H9 (cell line): Measurements from ENCODE around the gene TAF3. TPM values are rescaled to one million over a fixed set of nuclear protein-coding genes. Genes with fewer than 3 reads are reported as not detected.

Experiments
- DNase-seq: peaks from one replicate; pipeline ENCODE4 v3.0.0-alpha.2; 2017
- H2AFZ ChIP-seq: one replicate; pipeline ENCODE4 v1.6.1; 2013; ENCODE audit warnings: mild to moderate bottlenecking, low read length, control low read depth, moderate library complexity
- H2AK5ac ChIP-seq: 2 replicates; pipeline ENCODE4 v1.6.1; 2013; ENCODE audit warnings: low read length, control low read depth, mixed read lengths; ENCODE audit not compliant: insufficient read length
- H2BK120ac ChIP-seq: one replicate; pipeline ENCODE4 v1.6.1; 2013; ENCODE audit warnings: low read depth, mild to moderate bottlenecking, low read length, control low read depth, inconsistent platforms; ENCODE audit not compliant: poor library complexity, severe bottlenecking
- H2BK12ac ChIP-seq: 2 replicates; pipeline ENCODE4 v1.6.1; 2013; ENCODE audit warnings: low read length, control low read depth, mixed read lengths, low read depth; ENCODE audit not compliant: insufficient read length
- H2BK15ac ChIP-seq: 2 replicates; pipeline ENCODE4 v1.6.1; 2013; ENCODE audit warnings: low read depth, low read length, control low read depth
- H2BK20ac ChIP-seq: one replicate; pipeline ENCODE4 v1.6.1; 2013; ENCODE audit warnings: low read depth, mild to moderate bottlenecking, low read length, control low read depth, inconsistent platforms; ENCODE audit not compliant: poor library complexity, severe bottlenecking
- H2BK5ac ChIP-seq: 2 replicates; pipeline ENCODE4 v1.6.1; 2013; ENCODE audit warnings: low read length, control low read depth, mixed read lengths; ENCODE audit not compliant: insufficient read length
- H3K14ac ChIP-seq: 2 replicates; pipeline ENCODE4 v1.6.1; 2013; ENCODE audit warnings: low read length, control low read depth; ENCODE audit not compliant: insufficient read depth
- H3K18ac ChIP-seq: 2 replicates; pipeline ENCODE4 v1.6.1; 2013; ENCODE audit warnings: low read depth, mild to moderate bottlenecking, mixed read lengths, low read length, control low read depth; ENCODE audit not compliant: insufficient read length
- H3K23ac ChIP-seq: 2 replicates; pipeline ENCODE4 v1.6.1; 2013; ENCODE audit warnings: low read length, control low read depth, mixed read lengths, low read depth; ENCODE audit not compliant: insufficient read length
- H3K23me2 ChIP-seq: 2 replicates; pipeline ENCODE4 v1.6.1; 2013; ENCODE audit warnings: low read depth, mild to moderate bottlenecking, mixed read lengths, low read length, control low read depth; ENCODE audit not compliant: insufficient read length, poor library complexity, severe bottlenecking
- H3K27ac ChIP-seq: 2 replicates; pipeline ENCODE4 v1.5.1; 2013; ENCODE audit warnings: low read length, control low read depth, mixed read lengths, low read depth; ENCODE audit not compliant: insufficient read length
- H3K27me3 ChIP-seq: 2 replicates; pipeline ENCODE4 v1.6.1; 2013; ENCODE audit warnings: low read length, control low read depth, inconsistent platforms; ENCODE audit not compliant: insufficient read depth
- H3K4ac ChIP-seq: 2 replicates; pipeline ENCODE4 v1.6.1; 2013; ENCODE audit warnings: low read depth, mild to moderate bottlenecking, control low read depth, inconsistent platforms, low read length, moderate library complexity
- H3K4me1 ChIP-seq: 2 replicates; pipeline ENCODE4 v1.6.1; 2013; ENCODE audit warnings: low read length, control low read depth, inconsistent platforms; ENCODE audit not compliant: insufficient read depth
- H3K4me2 ChIP-seq: 2 replicates; pipeline ENCODE4 v1.6.1; 2013; ENCODE audit warnings: low read length, control low read depth, mixed read lengths; ENCODE audit not compliant: insufficient read length, insufficient read depth
- H3K56ac ChIP-seq: 2 replicates; pipeline ENCODE4 v1.6.1; 2013; ENCODE audit warnings: low read depth, mild to moderate bottlenecking, mixed read lengths, low read length, control low read depth; ENCODE audit not compliant: insufficient read length
- H3K79me1 ChIP-seq: 2 replicates; pipeline ENCODE4 v1.6.1; 2013; ENCODE audit warnings: low read depth, mild to moderate bottlenecking, moderate library complexity, low read length, control low read depth, inconsistent platforms; ENCODE audit not compliant: insufficient read depth, poor library complexity, severe bottlenecking
- H3K79me2 ChIP-seq: 2 replicates; pipeline ENCODE4 v1.6.1; 2013; ENCODE audit warnings: low read length, control low read depth, inconsistent platforms; ENCODE audit not compliant: insufficient read depth
- H3K9ac ChIP-seq: 2 replicates; pipeline ENCODE4 v1.6.1; 2013; ENCODE audit warnings: low read length, control low read depth, mixed read lengths; ENCODE audit not compliant: insufficient read length; ENCODE audit errors: extremely low read depth
- H3K9me3 ChIP-seq: one replicate; pipeline ENCODE4 v1.6.1; 2013; ENCODE audit warnings: low read depth, low read length, inconsistent platforms; ENCODE audit not compliant: control insufficient read depth
- H3T11ph ChIP-seq: one replicate; pipeline ENCODE4 v1.6.1; 2013; ENCODE audit warnings: mild to moderate bottlenecking, low read length, control low read depth, inconsistent platforms
- H4K20me1 ChIP-seq: one replicate; pipeline ENCODE4 v1.6.1; 2013; ENCODE audit not compliant: control insufficient read depth, insufficient read length, insufficient read depth
- H4K5ac ChIP-seq: 2 replicates; pipeline ENCODE4 v1.6.1; 2013; ENCODE audit warnings: low read depth, mild to moderate bottlenecking, mixed read lengths, low read length, control low read depth; ENCODE audit not compliant: insufficient read length
- H4K8ac ChIP-seq: replicated peaks from 2 replicates; pipeline ENCODE4 v1.6.1; 2013; ENCODE audit warnings: low read length, control low read depth, mixed read lengths, low read depth; ENCODE audit not compliant: insufficient read length
- H4K91ac ChIP-seq: 2 replicates; pipeline ENCODE4 v1.6.1; 2013; ENCODE audit warnings: low read depth, mild to moderate bottlenecking, moderate library complexity, mixed read lengths, low read length, control low read depth; ENCODE audit not compliant: insufficient read length
- H3K27ac Mint-ChIP-seq, 3 experiments: 2 replicates in 2 of 3; 3 replicates in 1 of 3; pipeline ENCODE4 v1.8.0; 2020 to 2021; ENCODE audit warnings: mixed read lengths in 3 of 3, mild to moderate bottlenecking in 1 of 3, moderate library complexity in 1 of 3
- H3K27me3 Mint-ChIP-seq: 2 replicates; pipeline ENCODE4 v1.8.0; 2021; ENCODE audit warnings: low read depth, mild to moderate bottlenecking, moderate library complexity, mixed read lengths
- H3K36me3 Mint-ChIP-seq, 3 experiments: 2 replicates in 2 of 3; 3 replicates in 1 of 3; pipeline ENCODE4 v1.8.0; 2020 to 2021; ENCODE audit warnings: low read depth in 3 of 3, mixed read lengths in 3 of 3; ENCODE audit not compliant: insufficient read depth in 1 of 3
- H3K4me1 Mint-ChIP-seq, 2 experiments: 2 replicates each; pipeline ENCODE4 v1.8.0; 2020; ENCODE audit warnings: mixed read lengths in 2 of 2
- H3K4me3 Mint-ChIP-seq, 2 experiments: 2 replicates in 1 of 2; 3 replicates in 1 of 2; pipeline ENCODE4 v1.8.0; 2020 to 2021; ENCODE audit warnings: mild to moderate bottlenecking in 2 of 2, mixed read lengths in 2 of 2, moderate library complexity in 1 of 2
- H3K9me3 Mint-ChIP-seq, 2 experiments: 2 replicates in 1 of 2; 3 replicates in 1 of 2; pipeline ENCODE4 v1.8.0; 2020; ENCODE audit warnings: mild to moderate bottlenecking in 2 of 2, mixed read lengths in 2 of 2, moderate library complexity in 1 of 2
- WGBS: extraction: QIAGEN DNeasy Blood & Tissue Kit; methylation state at CpG from one replicate; pipeline ENCODE4 v1.1.7; 2013; ENCODE audit warnings: missing lambda C conversion rate, low lambda C conversion rate, mixed read lengths; ENCODE audit not compliant: insufficient read length; ENCODE audit errors: extremely low coverage; 5-methylcytosine and 5-hydroxymethylcytosine counted together
- total RNA-seq: library from RNA; stranded (reverse); gene quantifications from 2 replicates; pipeline ENCODE4 v1.2.1, GENCODE V29; 2021
- TF ChIP-seq, protein P1 (sequence below): fragments of 200-600 bp; sonication (generic); conservative IDR thresholded peaks from 3 replicates; pipeline ENCODE4 v1.8.0; 2021; ENCODE audit warnings: antibody characterized with exemption, mild to moderate bottlenecking

The TAF3 gene
- total RNA-seq, 1 experiment from 2014 or later = 10.2 TPM

- Histone ChIP-seq H3K4me2 (no peak overlapping the region), H2BK120ac (no peak overlapping the region), H2BK15ac (no peak overlapping the region), H2BK12ac (no peak overlapping the region), H3K9me3 (no peaks in the 10 kb centered on the region), H3K79me2 (no peaks in the 10 kb centered on the region), H3K27me3 (no peaks in the 10 kb centered on the region), H3K9ac (no peak overlapping the region), H3K23me2 (no peaks in the 10 kb centered on the region), H3K23ac (no peak overlapping the region), H3K56ac (no peak overlapping the region), H2AFZ (no peak overlapping the region), H4K20me1 (no peaks in the 10 kb centered on the region), H3K4ac (no peak overlapping the region), H3K18ac (no peak overlapping the region), H3K4me1 (no peaks in the 10 kb centered on the region), H4K8ac (no peak overlapping the region), H2BK20ac (no peak overlapping the region), H3K14ac (no peak overlapping the region), H4K5ac (no peak overlapping the region), H3T11ph (no peak overlapping the region), H3K27ac (no peak overlapping the region), H2BK5ac (no peak overlapping the region), H2AK5ac (no peak overlapping the region), H3K79me1 (no peaks in the 10 kb centered on the region), H4K91ac (no peak overlapping the region)
- no CpG with 5 or more reads among the region's 3 CpGs for WGBS
- peaks cover 9 to 10% of the 10 kb centered on the region in 2 experiments for H3K4me1 Mint-ChIP-seq
- H3K27ac Mint-ChIP-seq = no peak overlapping the region
- TF ChIP-seq, protein P1, sequence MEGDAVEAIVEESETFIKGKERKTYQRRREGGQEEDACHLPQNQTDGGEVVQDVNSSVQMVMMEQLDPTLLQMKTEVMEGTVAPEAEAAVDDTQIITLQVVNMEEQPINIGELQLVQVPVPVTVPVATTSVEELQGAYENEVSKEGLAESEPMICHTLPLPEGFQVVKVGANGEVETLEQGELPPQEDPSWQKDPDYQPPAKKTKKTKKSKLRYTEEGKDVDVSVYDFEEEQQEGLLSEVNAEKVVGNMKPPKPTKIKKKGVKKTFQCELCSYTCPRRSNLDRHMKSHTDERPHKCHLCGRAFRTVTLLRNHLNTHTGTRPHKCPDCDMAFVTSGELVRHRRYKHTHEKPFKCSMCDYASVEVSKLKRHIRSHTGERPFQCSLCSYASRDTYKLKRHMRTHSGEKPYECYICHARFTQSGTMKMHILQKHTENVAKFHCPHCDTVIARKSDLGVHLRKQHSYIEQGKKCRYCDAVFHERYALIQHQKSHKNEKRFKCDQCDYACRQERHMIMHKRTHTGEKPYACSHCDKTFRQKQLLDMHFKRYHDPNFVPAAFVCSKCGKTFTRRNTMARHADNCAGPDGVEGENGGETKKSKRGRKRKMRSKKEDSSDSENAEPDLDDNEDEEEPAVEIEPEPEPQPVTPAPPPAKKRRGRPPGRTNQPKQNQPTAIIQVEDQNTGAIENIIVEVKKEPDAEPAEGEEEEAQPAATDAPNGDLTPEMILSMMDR = no peak
- no peaks in the 10 kb centered on the region for H3K27me3 Mint-ChIP-seq
- no peaks in the 10 kb centered on the region for H3K9me3 Mint-ChIP-seq
- no peak for DNase-seq
- H3K4me3 Mint-ChIP-seq = no peak overlapping the region
- H3K36me3 Mint-ChIP-seq = no peaks in the 10 kb centered on the region
Observed at GRCh38 chr10:7952266-7952665, 134.0 kb downstream of the TAF3 start.
